A673 (cell line): ENCODE measurements around the gene SPATS1. TPM values are rescaled to one million over a fixed set of nuclear protein-coding genes. Genes with fewer than 3 reads are reported as not detected.

ENCODE experiments used
- BruUV-seq: library from RNA; stranded (reverse); fragments of 400-500 nt; replicated peaks from 2 replicates; lab custom pipeline; 2021; lab: Mats Ljungman, UMichigan
- CTCF ChIA-PET: fragments of 300-600 bp; sonication (Branson Sonifier 250); formaldehyde crosslinking; loops from one replicate; lab custom pipeline; 2022; ENCODE audit warnings: antibody characterized with exemption; lab: Charles Lee
- POLR2A ChIA-PET: fragments of 300-600 bp; sonication (Branson Sonifier 250); formaldehyde crosslinking; loops from one replicate; lab custom pipeline; 2022; ENCODE audit warnings: antibody characterized with exemption; ENCODE audit not compliant: low non-redundant PET; lab: Charles Lee
- DNase-seq: peaks from one replicate; pipeline ENCODE4 v3.0.0-alpha.2; 2015; ENCODE audit warnings: low spot score
- H3K27ac ChIP-seq: fragments of 200-600 bp; sonication (generic); 2 replicates; pipeline ENCODE4 v1.5.1; 2016; ENCODE audit warnings: mixed run types, low read depth, mild to moderate bottlenecking, mixed read lengths, antibody characterized with exemption, low read length; ENCODE audit not compliant: poor library complexity, severe bottlenecking
- H3K27me3 ChIP-seq: fragments of 200-600 bp; sonication (generic); replicated peaks from 2 replicates; pipeline ENCODE4 v1.6.1; 2017; ENCODE audit warnings: mixed run types, low read depth, mild to moderate bottlenecking, mixed read lengths, antibody characterized with exemption, low read length; ENCODE audit not compliant: insufficient read depth, poor library complexity
- H3K36me3 ChIP-seq: fragments of 200-600 bp; sonication (generic); 2 replicates; pipeline ENCODE4 v1.6.1; 2016; ENCODE audit warnings: mixed run types, mild to moderate bottlenecking, mixed read lengths, antibody characterized with exemption, low read length; ENCODE audit not compliant: insufficient read depth, poor library complexity, severe bottlenecking
- H3K4me1 ChIP-seq: fragments of 200-600 bp; sonication (generic); 2 replicates; pipeline ENCODE4 v1.6.1; 2017; ENCODE audit warnings: mixed run types, mild to moderate bottlenecking, mixed read lengths, antibody characterized with exemption, low read length; ENCODE audit not compliant: insufficient read depth, poor library complexity, severe bottlenecking
- H3K4me3 ChIP-seq: fragments of 200-600 bp; sonication (generic); 2 replicates; pipeline ENCODE4 v1.5.1; 2016; ENCODE audit warnings: low read depth, mixed run types, mild to moderate bottlenecking, mixed read lengths, low read length; ENCODE audit not compliant: poor library complexity, severe bottlenecking
- H3K9me3 ChIP-seq: fragments of 200-600 bp; sonication (generic); 2 replicates; pipeline ENCODE4 v1.6.1; 2016; ENCODE audit warnings: mixed run types, low read depth, mild to moderate bottlenecking, mixed read lengths, antibody characterized with exemption, low read length; ENCODE audit not compliant: poor library complexity, severe bottlenecking
- EZH2 ChIP-seq: fragments of 200-600 bp; sonication (generic); IDR thresholded peaks from 2 replicates; pipeline ENCODE4 v1.6.1; 2017; ENCODE audit warnings: borderline replicate concordance, low read depth, mild to moderate bottlenecking, mixed read lengths, antibody characterized with exemption, low read length; ENCODE audit not compliant: poor library complexity, severe bottlenecking
- intact Hi-C: fragments of 100-400 bp; cut with micrococcal nuclease; formaldehyde crosslinking; loops from one replicate; pipeline ENCODE4 v1.10.0; 2022; ENCODE audit not compliant: unreplicated experiment
- total RNA-seq: library from RNA; stranded (reverse); gene quantifications from 2 replicates; pipeline ENCODE4 v1.2.3, GENCODE V29; 2021
- TF ChIP-seq, protein P1 (sequence below): fragments of 300-800, 200-600 bp; sonication (generic); conservative IDR thresholded peaks from 2 replicates; pipeline ENCODE4 v1.5.1; 2017; ENCODE audit warnings: low read depth, mild to moderate bottlenecking, antibody characterized with exemption, low read length, moderate library complexity, mixed read lengths

SPATS1 gene
- total RNA-seq, 1 experiment from 2014 or later, result not detected

DNA sequence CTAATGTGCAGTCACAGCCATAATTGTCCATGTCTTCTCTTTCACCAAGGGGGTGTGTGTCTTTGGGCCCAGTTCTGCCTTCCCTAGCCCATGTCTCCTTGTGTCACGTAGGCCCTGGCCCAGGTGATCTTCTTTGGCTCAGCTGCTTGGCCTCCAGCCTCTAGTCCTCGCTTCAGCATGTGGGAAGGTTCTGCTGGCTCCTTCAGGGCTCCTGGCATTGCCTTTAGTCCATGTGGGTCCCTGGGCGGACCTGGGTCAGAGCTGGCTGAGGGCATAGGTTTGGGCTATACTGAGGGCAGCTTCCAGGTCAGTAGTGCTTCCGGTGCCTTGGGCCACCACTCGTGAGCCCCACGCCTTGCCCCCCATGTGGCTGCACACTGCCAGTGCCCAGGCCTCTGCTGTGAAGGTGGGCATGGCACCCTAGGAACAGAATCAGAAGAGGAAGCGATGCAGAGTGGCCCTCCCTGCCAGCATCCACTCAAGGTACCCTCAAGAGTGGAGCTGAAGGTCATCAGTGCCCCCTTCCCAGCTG, 42.1 kb upstream of the SPATS1 start:
- TF ChIP-seq, protein P1, sequence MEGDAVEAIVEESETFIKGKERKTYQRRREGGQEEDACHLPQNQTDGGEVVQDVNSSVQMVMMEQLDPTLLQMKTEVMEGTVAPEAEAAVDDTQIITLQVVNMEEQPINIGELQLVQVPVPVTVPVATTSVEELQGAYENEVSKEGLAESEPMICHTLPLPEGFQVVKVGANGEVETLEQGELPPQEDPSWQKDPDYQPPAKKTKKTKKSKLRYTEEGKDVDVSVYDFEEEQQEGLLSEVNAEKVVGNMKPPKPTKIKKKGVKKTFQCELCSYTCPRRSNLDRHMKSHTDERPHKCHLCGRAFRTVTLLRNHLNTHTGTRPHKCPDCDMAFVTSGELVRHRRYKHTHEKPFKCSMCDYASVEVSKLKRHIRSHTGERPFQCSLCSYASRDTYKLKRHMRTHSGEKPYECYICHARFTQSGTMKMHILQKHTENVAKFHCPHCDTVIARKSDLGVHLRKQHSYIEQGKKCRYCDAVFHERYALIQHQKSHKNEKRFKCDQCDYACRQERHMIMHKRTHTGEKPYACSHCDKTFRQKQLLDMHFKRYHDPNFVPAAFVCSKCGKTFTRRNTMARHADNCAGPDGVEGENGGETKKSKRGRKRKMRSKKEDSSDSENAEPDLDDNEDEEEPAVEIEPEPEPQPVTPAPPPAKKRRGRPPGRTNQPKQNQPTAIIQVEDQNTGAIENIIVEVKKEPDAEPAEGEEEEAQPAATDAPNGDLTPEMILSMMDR, result no peak
- no peak for TF ChIP-seq EZH2
- no peaks in the 10 kb centered on the region for H3K4me1 ChIP-seq
- no peak for DNase-seq
- H3K27me3 ChIP-seq, result peaks cover 23% of the 10 kb centered on the region
- intact Hi-C loops, result no loop called here
- H3K4me3 ChIP-seq, result no peak overlapping the region
- H3K9me3 ChIP-seq, result no peaks in the 10 kb centered on the region
- H3K36me3 ChIP-seq, result peaks cover 47% of the 10 kb centered on the region
- no TSS peak for BruUV-seq
- ChIA-PET CTCF (no interaction called here), POLR2A (no interaction called here)
- H3K27ac ChIP-seq, result no peak overlapping the region

DNA sequence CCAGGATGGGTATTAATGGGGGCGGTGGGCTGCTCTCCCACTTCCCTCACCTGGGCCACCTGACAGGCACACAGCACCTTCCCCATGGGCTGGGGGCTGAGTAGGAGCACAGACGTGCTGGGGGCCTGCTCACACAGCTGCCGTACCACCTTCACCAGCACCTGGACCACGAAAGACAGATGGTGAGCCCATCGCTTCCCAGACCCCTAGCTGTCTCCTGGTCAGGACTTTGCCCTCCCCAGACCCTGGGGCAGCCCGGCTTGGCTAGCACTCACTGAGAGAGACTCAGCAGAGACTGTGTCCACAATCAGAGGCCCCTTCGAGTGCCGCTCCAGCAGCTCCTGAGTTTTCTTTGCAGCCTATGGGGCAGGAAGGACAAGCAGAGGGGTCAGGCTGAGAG, 41.3 kb upstream of the SPATS1 start:
- no peak for DNase-seq
- no peak overlapping the region for H3K27ac ChIP-seq
- peaks cover 50% of the 10 kb centered on the region for H3K36me3 ChIP-seq
- no peak overlapping the region for H3K4me3 ChIP-seq
- intact Hi-C loops, result no loop called here
- TF ChIP-seq, protein P1, result no peak
- TF ChIP-seq EZH2, result no peak
- POLR2A ChIA-PET, result no interaction called here
- H3K9me3 ChIP-seq, result no peaks in the 10 kb centered on the region
- CTCF ChIA-PET, result no interaction called here
- no TSS peak for BruUV-seq
- H3K27me3 ChIP-seq, result peaks cover 18% of the 10 kb centered on the region
- H3K4me1 ChIP-seq, result no peaks in the 10 kb centered on the region

DNA sequence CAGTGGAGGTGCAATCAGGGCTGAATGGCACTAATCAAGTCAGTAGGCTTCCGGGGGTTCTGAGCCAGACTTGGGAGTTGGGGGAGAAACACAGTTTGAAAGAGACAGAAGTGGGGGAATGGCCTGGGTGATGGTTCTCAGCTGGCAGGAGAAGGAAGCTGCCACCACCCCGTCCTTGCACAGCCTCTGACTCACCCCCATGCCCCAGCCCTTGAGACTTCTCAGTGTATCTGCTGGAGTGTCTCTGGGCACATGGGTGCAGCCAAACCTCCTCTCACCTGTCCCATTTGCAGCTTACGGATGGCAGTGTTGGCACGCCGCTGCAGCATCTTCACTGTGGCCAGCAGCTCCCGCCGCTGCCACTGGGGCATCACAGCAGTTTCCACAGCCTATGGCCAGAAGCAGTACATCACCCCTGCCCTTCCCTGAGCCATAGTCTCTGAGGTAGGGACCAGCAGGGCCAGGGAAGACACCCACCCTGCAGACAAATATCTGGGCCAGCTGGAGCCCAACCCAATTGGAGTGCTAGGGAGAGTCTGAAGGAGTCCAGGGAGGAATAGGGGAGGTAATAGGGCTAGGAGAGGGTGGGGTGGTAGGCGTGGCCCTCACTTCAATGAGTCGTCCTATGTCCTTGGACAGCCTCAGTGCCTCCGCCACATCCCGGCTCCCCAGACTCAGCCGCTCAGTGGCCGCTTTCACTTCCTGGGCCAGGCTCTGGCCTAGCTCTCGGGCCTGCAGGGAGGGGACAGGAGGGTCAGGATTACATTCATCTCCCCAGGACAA, 40.5 kb upstream of the SPATS1 start:
- Histone ChIP-seq H3K27me3 (peaks cover 10% of the 10 kb centered on the region), H3K4me1 (no peaks in the 10 kb centered on the region), H3K9me3 (no peaks in the 10 kb centered on the region), H3K27ac (no peak overlapping the region), H3K36me3 (peaks cover 50% of the 10 kb centered on the region), H3K4me3 (no peak overlapping the region)
- no TSS peak for BruUV-seq
- no peak for DNase-seq
- TF ChIP-seq EZH2, result no peak
- TF ChIP-seq, protein P1, result no peak
- CTCF ChIA-PET, result no interaction called here
- intact Hi-C loops, result no loop called here
- POLR2A ChIA-PET, result interaction anchor here (0.6 kb wide), 1 partner anchor 104 kb away, joined by 3 read pairs; no protein-coding TSS in a partner anchor
